ENCODE data around the gene SLC25A23.
A peak's percentile ranks its signal among the peaks of the same experiment; 100 is the strongest.
"Not testable (repeated sequence)": the region's sequence is repeated elsewhere in the genome, so short reads cannot be mapped to it uniquely, and the experiment has no call there.

SLC25A23 gene

DNA sequence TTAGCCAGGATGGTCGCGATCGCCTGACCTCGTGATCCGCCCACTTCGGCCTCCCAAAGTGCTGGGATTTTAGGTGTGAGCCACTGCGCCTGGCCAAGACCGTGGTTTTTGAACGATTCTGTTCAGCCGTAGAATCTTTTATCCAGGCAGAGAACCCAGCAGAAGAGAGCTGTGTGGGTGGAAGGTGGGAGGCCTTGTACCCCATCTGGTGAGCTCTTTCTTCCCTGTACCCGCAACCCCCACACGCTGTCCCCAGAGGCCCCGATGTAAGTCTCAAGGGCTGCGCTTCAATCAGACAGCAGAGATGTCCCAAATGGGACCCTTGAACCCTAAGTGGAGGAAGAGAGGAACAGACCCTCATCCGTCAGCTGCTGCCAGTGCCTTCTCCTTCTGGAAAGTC is 3.7 kb downstream of the SLC25A23 start:
- no peak for DNase-seq

DNA sequence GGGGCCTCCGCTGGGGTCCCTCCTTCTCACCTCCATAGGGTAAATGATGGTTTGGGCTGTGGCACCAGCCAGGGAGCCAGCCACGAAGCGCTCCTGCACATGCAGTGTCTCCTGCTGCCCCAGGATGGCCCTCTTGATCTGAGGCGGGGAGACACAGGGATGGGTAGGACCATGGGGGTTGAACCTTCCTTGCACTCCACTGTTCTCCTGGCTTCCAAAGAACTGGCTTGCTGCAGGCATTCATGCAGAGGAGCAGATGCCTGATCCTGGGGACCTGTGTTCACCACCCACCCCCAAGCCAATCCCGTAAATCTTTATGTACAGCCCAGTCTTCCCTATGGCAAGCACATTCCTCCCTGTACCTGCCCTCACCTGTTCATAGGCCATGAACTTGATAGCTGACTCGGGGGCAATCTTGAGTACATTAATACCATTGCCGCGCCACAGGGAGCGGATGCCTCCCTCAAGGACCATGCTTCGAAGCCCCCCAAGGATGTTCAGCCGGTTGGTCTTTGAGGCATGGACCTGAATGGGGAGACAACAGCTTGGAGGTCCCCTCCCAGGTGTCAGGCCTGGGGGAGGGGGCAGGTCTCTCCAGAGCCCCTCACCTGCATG is 5.5 kb downstream of the SLC25A23 start:
- no peak for DNase-seq

DNA sequence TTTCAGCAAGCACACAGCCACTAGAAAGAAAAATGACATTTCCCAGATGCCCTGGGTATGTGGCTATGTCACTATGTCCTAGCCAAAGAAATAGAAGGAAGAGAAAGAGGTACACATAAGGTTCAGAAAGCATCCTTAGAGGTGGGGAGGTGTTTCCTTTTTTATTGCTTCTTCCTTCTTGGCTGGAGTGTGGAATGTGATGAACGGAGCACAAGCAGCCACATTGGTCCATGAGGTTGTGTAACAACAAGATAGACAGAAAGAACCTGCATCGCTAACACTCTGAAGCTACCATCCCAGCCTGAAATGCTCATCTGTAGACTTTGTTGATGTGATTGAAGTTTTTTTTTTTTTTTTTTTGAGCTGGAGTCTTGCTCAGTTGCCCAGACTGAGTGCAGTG is 6.7 kb downstream of the SLC25A23 start:
- DNase-seq, result no peak

DNA sequence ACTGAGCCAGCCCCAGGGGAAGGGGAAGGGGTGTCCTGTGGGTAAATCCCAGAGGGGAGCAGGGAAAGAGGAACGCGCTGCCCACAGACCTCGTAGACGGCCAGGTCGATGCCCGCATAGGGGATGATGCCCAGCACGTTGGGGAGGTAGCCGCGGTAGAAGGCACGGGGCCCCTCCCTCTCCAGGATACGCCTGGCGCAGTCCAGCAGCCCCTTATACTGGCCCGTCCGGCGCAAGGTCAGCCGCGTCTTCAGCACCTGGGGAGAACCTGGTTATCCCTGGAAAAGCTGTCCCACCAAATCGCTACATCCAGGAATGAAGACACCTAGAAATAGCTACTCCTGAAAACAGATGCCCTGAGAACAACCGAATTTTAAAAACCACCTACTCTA is 7.4 kb downstream of the SLC25A23 start:
- no peak for DNase-seq

GRCh38 chr19:6451583-6452222 is 7.9 kb downstream of the SLC25A23 start:
- DNase-seq, result no peak

DNA sequence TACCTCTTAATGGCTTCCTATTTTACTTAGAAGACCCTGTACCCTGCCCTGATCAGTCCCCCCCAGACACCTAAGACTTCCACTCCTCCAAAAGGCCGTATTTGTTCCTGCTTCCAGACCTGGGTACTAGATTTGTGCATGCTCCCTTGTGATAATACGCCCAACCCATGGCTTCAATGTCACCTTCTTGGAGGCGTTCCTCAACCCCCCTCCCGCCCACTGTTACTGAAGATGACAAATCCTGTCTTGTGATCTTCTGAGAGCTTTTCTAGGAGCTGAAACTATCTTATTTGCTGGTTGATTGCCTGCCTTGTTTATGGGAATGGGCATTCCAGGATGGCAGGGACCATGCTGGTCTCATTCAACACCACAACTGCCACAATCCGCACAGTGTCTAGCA is 9.4 kb downstream of the SLC25A23 start:
- DNase-seq, result no peak

GRCh38 chr19:6448045-6448444 is 11.5 kb downstream of the SLC25A23 start:
- no peak for DNase-seq

GRCh38 chr19:6446452-6446851 is 13.1 kb downstream of the SLC25A23 start:
- DNase-seq, result no peak

DNA sequence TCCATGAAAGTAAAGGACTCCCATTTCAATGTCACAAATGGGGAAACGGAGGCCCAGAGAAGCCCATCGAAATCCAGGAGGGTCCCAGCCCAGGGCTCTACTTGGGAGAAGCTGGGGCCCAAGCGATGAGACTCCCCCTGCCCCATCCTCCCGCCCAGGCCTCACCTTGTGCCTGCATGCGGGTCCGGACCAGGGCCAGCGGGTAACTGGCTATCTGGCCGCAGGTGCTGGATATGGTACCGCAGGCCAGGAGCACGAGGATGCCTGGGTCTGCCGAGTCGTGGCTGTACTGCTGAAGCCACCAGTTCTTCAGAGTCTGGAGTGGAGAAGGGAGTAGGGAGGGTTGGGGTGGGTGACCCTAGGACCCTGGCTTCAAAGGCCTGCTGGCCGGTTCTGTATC is 15.6 kb downstream of the SLC25A23 start:
- no peak for DNase-seq

GRCh38 chr19:6442087-6442688 is 17.4 kb downstream of the SLC25A23 start:
- no peak for DNase-seq

DNA sequence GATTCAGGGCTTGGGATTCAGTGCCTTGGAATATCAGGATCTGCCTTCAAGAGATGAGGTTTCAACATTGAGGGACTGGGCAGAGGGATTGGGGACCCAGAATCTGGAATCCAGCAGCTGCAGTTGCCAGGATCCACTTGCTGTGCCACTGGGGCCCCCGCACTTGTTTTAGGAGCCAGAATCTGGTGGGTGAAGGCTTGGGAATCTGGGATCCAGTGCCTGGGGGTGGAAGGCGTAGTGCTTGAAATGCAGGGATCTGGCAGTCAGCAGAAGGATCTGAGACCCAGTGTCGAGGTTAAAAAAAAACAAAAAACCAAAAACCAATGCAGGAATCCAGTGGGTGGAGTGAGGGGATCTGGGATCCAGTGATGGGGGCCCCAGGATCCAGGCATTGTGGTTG is 18.7 kb downstream of the SLC25A23 start:
- DNase-seq, result no peak

DNA sequence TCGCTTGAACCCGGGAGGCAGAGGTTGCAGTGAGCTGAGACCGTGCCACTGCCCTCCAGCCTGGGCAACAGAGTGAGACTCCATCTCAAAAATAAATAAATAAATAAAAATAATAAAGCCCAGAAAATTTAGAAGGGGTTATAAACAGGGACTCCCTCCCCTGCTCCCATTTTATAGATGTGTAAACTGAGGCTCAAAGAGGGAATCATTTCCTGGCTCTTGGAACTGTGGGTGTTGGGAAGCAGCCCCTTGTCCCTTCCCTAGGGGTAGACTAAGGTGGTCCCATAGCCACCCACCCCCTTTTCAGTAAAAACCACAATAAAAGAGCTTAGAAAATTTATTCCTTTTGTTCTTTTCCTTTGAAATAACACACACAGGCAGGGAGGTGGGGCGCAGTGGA is 19.8 kb downstream of the SLC25A23 start:
- DNase-seq, result no peak

DNA sequence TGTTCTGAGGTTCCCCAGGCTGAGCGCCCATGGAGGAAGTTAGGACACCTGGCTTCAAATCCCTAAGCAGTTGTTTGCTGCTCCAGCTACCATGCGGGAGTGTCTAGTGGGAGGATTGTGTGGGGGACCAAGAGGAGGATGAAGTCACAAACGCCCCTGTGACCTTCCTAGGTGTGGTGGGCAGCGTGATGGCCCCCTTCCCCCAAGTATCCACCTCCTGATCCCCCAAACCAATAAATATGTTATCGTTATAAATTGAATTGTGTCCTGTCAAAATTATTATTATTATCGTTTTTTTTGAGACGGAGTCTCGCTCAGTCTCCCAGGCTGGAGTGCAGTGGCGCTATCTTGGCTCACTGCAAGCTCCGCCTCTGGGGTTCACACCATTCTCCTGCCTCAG is 25.9 kb downstream of the SLC25A23 start, which contains the start of gene SLC25A41:
Gene SLC25A41 (minus strand): TSS at position 101 of the 400 bp plus-strand sequence. CDS start 70 bp downstream, at position 31.
- no peak for DNase-seq

- DNase-seq, result no peak
Observed at GRCh38 chr19:6433165-6433564, 26.4 kb downstream of the SLC25A23 start.

DNA sequence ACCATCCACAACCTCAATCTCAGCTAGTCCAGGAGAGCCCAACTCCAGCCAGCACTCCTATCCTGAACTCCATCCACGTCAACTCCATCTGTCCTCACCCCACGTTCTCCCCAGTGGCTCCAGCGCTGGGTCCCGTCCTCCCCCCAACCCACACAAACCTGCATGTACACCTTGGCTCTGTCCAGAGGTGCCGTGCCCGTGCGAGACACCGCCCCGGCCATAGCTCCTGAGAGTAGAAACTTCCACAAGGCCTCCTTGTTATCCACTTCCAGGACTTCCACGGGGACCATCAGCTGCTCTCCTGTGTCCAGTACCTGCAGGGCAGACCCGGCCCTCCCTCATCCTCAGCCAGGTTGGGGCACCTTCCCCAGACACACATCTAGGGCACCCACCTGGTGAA is 27.7 kb downstream of the SLC25A23 start:
- DNase-seq, result no peak

DNA sequence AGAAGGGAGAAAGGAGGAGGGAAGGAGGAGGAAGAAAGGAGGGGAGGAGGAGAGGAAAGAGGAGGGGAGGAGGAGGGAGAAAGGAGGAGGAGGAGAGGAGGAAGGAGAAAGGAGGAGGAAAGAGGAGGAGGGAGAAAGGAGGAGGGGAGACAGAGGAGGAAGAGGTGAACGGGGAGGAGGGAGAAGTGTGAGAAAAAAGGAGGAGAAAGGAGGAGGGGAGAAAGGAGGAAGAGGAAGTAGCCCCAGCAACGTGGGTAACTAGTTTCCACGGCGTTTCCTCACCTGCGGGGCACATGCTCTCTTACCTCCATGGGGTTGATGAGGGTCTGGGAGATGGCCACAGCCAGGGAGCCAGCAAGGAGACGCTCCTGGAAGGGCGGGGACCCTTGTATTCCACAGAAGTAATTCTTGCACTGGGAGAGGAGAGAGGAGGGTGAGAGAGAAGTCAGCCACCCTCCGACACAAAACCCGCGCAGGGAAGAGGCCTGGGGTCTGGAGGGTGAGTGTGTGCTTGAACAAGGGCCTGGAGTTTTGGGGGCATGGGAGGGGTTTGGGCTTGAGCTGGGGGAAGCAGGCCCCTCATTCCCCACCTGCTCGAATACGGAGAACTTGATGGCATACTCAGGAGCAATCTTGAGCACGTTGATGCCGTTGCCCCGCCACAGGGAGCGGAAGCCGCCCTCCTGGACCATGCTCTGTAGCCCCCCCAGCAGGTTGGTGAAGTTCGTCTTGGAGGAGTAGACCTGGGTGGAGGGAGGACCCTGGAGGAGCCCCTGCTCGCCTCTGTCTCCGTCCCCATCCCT is 30.0 kb downstream of the SLC25A23 start:
- no peak for DNase-seq

- DNase-seq, result not testable (repeated sequence)
Observed at GRCh38 chr19:6428692-6429418, 30.7 kb downstream of the SLC25A23 start.

GRCh38 chr19:6427131-6427530 is 32.5 kb downstream of the SLC25A23 start:
- peak; percentile 52 for DNase-seq

- DNase-seq, result peak; percentile 54
Observed at GRCh38 chr19:6425732-6426620, 33.6 kb downstream of the SLC25A23 start.

DNA sequence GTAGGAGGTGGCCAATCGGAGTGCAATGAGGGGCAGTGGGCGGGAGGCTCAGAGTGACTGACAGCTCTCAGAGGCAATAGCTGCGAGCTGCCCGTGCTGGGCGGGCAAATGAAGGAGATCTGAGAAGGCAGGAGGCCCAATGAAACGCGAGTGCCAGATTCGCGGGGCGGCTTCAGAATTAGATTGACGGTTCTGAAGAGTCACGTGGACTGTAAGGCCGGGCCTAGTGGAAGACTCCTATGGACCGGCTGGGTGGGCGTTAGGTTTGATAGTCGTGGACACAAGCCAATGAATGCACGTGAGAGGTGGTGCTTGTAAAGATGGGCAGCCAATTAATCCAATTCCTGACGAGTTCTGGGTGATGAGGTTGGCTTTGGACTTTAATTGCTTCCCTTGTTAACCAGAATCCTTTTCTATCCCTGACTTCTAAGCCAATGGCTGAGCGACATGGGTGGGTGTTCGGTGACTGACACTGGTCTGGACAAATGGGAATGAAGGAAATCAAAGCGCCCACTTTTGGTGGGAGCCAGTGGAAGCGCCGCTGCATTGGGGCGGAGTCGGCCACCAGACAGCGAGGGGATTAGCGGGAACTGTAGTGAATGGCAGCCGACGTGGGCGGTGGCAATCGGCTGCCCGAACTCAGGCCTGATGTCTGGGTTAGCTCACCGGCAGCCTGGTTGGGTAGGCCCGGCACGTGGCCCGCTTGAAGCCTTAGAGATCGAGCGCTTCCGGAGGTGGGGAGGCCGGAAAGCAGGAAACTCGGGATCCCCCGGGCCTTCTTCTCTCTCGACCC is 34.5 kb downstream of the SLC25A23 start:
- peak; percentile 97 for DNase-seq

Measured in activated CD8-positive, alpha-beta memory T cell treated with anti-CD3 and anti-CD28 coated beads, Interleukin-2, amount 50 U/mL, for 48 hours (primary cell).